Choroid plexus epithelial cell (primary cell): ENCODE measurements around the gene BTBD9.
A peak's percentile ranks its signal among the peaks of the same experiment; 100 is the strongest.

Source experiments
- DNase-seq: peaks from one replicate; pipeline ENCODE4 v3.0.0-alpha.2; 2010; ENCODE audit warnings: low read depth
- H3K4me3 ChIP-seq: 2 replicates; pipeline ENCODE4 v1.5.1; 2011; ENCODE audit warnings: low read depth, mild to moderate bottlenecking, control low read depth, low read length, moderate library complexity
- TF ChIP-seq, protein P1 (sequence below): conservative IDR thresholded peaks from 2 replicates; pipeline ENCODE4 v1.5.1; 2011; ENCODE audit warnings: low read depth, mild to moderate bottlenecking, control low read depth, inconsistent platforms, low read length, moderate library complexity

Gene BTBD9

DNA sequence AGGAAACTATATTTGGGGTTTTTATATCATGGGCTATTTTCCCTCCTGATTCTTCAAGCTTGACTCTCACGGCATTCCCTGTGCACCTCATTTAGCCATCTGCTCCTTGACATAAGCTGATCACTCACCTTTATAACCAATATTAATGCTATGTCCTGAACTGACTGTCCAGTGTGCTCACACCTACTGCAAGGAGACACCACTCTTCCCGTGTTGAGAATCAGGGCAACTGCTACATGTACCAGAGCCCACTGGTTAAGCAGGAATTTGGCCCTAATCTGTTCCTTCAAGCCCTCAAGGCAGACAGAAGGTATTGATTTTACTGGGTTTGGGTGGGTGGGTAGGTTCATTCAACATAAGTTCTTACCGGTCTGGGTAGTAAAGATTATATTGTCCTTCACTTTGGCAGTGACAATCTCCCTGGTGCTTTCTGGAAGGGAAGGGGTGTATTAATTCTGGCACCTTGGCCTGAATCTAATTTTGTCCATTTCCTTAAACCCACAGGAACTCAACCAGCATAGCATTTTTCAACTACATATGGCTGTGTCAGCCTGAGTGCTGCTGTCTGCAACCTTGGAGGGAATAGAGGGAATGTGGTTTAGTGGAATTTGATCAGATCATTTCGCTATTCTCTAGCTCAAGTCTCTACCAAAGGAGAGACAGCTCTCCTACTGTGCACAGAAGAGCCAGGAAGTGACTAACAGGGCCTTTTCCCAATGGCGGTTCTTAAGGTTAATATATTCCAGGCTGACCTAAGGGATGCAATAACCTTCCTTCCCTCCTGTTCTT, 293.2 kb downstream of the BTBD9 start:
- no peak overlapping the region for H3K4me3 ChIP-seq
- DNase-seq: peak; percentile 95
- TF ChIP-seq, protein P1, sequence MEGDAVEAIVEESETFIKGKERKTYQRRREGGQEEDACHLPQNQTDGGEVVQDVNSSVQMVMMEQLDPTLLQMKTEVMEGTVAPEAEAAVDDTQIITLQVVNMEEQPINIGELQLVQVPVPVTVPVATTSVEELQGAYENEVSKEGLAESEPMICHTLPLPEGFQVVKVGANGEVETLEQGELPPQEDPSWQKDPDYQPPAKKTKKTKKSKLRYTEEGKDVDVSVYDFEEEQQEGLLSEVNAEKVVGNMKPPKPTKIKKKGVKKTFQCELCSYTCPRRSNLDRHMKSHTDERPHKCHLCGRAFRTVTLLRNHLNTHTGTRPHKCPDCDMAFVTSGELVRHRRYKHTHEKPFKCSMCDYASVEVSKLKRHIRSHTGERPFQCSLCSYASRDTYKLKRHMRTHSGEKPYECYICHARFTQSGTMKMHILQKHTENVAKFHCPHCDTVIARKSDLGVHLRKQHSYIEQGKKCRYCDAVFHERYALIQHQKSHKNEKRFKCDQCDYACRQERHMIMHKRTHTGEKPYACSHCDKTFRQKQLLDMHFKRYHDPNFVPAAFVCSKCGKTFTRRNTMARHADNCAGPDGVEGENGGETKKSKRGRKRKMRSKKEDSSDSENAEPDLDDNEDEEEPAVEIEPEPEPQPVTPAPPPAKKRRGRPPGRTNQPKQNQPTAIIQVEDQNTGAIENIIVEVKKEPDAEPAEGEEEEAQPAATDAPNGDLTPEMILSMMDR: no peak

DNA sequence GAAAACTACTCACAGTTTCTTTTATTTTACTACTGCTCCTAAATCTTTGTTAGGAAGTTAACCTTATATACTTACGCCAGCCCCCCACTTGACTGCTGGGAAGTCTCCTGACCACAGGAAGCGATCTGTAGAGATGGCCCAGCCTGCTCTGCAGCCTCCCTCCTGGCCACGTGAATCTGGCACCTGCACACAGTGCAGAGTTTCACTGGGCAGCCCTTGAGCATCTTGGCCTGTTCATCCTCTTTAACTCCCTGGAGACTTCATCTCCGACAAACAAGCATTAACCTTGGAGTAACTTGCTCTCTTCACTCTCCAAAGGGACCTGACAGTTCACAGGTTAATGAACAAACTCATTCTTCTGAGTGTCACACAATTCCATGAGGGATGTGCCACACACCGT, 294.1 kb downstream of the BTBD9 start:
- TF ChIP-seq, protein P1: no peak
- no peak for DNase-seq
- H3K4me3 ChIP-seq: no peak overlapping the region

DNA sequence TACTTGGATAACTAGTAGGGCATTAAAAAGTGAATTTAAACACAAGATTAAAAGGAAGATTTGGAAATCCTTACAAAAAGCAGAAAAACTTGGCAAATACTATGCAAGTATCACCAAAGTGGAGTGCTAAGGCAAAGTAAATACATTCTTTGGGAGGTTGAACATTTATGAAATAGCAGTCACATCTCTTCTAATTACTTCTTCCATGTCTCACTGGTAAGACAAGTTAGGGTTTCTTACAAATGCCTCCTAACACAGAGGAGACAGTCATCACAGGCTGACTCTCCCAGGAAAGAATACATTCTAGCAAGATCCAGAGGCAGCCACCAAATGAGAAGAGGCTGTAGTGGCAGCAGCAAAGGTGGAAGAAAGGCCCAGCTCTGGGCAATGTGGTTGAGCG, 298.2 kb downstream of the BTBD9 start:
- no peak overlapping the region for H3K4me3 ChIP-seq
- TF ChIP-seq, protein P1: no peak
- DNase-seq: no peak

DNA sequence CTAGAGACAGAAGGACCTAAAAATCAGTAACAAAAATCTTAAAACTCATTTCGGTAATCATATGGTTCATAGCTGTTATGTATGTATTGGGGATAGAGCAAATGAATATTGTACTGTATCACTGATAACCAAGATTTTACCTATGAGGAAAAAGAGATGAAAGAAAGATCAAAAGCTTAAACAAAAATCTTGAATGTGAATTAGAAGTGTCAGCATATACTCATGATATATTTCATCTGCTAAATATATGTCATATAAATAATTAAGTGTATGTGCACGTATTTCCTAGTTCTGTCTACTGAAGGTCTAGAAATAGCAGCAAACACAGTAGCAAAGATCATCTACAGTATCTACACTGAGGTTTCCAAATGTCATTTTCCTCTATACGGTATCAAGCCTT, 299.8 kb downstream of the BTBD9 start:
- TF ChIP-seq, protein P1: no peak
- DNase-seq: no peak
- no peak overlapping the region for H3K4me3 ChIP-seq

DNA sequence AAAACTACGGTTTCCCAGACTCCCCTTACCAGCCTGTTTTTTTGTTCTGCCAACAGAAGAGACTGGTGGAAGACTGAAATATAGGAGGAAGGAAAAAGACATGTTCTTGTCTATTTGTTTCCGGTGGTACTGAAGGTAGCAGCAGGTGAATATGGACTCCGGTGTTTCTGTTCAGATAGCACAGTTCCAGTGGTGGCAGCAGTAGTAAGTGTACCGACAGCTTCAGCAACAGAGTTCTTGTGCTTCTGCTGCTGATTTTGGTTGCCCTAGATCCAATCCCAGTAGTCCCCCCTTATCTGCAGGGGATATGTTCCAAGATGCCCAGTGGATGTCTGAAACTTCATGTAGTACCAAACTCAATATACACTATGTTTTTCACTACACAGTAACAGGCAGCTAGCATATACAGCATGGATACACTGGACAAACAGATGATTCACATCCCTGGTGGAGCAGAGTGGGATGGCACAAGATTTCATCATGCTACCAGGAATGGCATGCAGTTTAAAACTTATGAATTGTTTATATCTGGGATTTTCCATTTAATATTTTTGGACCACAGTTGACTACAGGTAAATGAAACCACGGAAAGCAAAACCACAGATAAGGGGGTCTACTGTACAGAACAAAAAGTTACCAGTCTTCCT, 301.8 kb downstream of the BTBD9 start:
- DNase-seq: peak; percentile 84
- TF ChIP-seq, protein P1: peak; percentile 40
- no peak overlapping the region for H3K4me3 ChIP-seq

DNA sequence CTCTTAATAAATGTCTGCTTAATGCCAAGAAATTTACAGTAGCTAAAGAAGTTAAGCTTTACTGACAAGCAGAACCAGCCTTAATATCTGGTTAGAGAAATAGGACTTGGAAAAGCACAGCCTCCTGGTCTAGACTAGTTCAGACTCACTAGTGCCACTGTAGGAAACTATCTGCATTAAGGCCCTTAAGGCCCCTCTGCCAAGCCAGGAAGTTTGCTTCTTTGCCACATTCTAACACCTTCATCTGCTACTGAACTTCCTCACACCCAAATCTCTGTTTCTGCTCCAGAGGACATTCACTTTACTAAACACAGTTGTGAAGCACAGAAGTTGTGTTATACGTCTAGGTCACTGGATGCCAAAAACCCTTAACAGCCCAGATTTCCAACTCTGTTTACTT, 302.8 kb downstream of the BTBD9 start:
- no peak for DNase-seq
- TF ChIP-seq, protein P1: no peak
- H3K4me3 ChIP-seq: no peak overlapping the region

DNA sequence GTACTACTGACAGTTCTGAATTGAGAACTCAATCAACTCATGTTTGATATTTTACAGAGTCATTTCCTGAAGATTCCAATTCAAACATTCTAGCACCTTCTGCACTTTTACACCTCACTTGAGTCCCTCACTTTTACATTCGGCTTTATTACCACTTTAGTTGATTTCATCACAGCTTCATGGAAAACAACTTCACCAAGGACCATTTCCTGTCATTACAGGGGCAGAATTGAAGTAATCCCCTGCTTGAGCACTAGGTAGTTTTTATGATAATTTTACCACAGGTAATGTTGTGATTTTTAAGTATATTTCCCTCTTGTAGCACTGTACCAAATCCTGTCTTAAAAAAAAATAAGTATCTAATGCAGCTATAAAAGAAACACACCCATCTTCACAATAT, 312.9 kb downstream of the BTBD9 start:
- no peak for DNase-seq
- no peak overlapping the region for H3K4me3 ChIP-seq
- TF ChIP-seq, protein P1: no peak
